NCI-H2029 (cell line): ENCODE data around the gene GLIPR1L2.
"Not testable (repeated sequence)": the region's sequence is repeated elsewhere in the genome, so short reads cannot be mapped to it uniquely, and the experiment has no call there.

Experiments used
- DNase-seq: peaks from one replicate; lab custom pipeline; 2025; lab: John Stamatoyannopoulos, UW

The GLIPR1L2 gene

DNA sequence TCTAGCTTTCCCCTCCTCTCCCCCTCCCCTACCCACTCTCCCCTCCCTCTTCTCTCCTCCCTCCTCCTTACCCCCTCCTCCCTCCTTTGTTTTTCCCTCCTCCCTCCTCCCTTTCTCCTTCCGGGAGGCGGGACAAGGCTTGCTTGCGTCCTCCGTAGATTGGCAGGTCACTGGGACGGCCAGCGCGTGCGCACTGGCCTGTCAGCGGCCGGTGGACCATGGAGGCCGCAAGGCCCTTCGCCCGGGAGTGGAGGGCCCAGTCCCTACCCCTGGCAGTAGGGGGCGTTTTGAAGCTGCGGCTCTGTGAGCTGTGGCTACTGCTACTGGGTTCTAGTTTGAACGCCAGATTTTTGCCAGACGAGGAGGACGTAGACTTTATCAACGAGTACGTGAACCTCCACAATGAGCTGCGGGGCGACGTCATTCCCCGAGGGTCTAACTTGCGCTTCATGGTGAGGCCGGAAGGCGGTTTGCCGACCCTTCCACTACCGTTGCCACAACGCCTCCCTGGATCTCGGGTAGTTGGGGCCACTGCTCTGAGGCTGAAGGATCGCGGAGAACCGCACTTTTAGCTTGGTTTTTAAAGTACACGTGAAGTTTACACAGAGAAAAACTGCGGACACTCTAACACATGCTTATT, at the start of gene GLIPR1L2:
Gene GLIPR1L2 (plus strand): TSS at position 191 of the 640 bp plus-strand sequence. CDS start 28 bp downstream, at position 219.
- peak; percentile 93 for DNase-seq

DNA sequence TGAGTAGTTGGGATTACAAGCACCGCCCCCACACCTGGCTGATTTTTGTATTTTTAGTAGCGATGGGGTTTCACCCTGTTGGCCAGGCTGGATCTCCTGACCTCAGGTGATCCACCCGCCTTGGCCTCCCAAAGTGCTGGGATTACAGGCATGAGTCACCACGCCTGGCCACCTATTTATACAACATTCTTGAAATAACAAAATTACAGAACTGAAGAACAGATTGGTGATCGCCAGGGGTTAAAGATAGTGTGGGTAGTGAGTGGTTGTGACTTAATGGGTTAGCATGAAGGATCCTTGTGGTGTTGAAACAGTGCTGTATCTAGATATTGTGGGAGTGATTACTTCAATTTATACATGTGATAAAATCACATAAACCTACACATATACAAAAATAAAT, 49.0 kb upstream of the GLIPR1L2 start:
- no peak for DNase-seq

DNA sequence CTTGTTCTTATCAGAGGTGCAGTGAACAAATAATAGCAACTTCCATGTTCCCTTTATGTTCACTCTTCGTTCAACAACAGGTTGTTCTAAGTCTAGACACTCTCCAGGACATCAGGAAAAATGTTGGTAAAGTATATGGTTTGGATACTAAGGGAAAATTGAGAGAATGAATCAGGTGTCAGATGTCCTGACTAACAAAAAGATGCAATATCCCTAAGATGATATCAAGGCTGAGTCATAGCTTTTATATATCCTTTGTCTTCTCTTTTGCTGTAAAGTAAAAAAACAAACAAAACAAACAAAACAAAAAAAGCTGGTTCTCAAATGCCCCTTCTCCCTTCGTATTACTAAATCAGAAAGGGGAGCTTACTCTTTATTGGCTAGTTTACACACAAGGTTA, 45.4 kb upstream of the GLIPR1L2 start:
- no peak for DNase-seq

DNA sequence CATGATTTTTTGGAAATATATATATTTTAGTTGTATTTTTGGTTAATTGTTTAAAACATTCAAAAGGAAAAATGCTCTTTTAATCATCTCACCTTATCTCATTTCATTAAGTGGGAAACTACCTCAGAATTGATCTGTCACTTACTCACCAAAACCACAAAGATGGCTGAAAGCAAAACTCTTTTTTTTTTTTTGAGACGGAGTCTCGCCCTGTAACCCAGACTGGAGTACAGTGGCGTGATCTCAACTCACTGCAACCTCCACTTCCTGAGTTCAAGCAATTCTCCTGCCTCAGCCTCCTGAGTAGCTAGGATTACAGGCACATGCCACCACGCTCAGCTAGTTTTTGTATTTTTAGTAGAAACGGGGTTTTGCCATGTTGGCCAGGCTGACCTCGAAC, 44.7 kb upstream of the GLIPR1L2 start:
- DNase-seq = not testable (repeated sequence)

DNA sequence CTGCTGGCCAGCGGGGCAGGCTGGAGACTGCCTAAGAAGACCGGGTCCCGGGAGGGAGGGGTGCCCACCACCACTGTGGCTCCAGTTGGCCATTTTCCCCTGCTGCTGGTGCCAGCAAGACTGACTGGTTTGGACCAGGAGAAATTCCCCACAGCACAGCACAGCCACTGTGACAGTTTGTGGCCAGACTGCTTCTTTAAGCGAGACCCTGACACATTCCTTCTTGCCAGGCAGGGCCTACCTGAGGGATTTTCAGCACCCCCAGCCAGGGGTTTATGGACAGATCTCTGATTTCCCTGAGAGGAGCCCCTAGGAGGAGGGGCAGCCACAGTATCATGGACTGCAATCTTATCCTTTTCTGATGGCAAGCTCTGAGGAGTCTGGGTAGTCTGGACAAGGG, 40.9 kb upstream of the GLIPR1L2 start:
- no peak for DNase-seq

DNA sequence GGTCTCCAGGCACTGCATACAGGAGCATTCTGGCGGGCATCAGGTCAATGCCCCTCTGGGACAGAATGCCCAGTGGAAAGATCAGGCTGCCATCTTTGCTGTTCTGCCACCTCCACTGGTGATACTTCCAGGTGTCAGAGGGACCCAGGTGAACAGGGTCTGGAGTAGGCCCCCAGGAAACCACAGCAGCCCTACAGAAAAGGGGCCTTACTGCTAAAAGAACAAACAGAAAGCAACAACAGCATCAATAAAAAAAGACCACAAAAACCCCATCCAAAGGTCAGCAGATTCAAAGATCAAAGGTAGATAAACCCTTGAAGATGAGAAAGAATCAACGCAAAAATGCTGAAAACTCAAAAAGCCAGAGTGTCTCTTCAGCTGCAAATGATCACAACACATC, 40.5 kb upstream of the GLIPR1L2 start:
- DNase-seq = no peak

GRCh38 chr12:75354011-75354410, 36.9 kb upstream of the GLIPR1L2 start:
- no peak for DNase-seq

GRCh38 chr12:75360920-75361319, 30.0 kb upstream of the GLIPR1L2 start:
- DNase-seq = no peak

- DNase-seq = no peak
These were observed 29.5 kb upstream of the GLIPR1L2 start for GRCh38 chr12:75361408-75361807.

- no peak for DNase-seq
These were observed 26.0 kb upstream of the GLIPR1L2 start for GRCh38 chr12:75364919-75365318.

DNA sequence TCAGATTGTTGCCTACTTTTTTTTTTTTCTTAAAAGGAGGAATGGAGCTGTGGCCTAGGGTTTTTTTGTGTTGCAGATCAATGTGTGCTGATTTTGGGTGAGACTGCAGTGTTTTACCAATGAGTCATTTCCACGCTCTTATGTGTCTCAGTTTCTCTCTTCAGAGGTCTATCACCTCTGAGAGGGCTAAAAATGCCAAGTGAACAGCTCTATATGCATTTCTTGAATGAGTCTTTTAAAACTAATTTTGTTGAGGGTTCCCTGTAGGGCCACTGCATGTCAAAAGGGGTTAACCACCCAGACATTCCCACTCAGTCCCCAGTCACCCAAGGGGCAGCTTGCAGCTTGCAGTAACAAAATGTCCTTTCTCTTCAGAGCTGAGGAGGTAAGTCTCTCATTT, 24.3 kb upstream of the GLIPR1L2 start:
- no peak for DNase-seq

GRCh38 chr12:75374971-75375370, 15.9 kb upstream of the GLIPR1L2 start:
- no peak for DNase-seq

DNA sequence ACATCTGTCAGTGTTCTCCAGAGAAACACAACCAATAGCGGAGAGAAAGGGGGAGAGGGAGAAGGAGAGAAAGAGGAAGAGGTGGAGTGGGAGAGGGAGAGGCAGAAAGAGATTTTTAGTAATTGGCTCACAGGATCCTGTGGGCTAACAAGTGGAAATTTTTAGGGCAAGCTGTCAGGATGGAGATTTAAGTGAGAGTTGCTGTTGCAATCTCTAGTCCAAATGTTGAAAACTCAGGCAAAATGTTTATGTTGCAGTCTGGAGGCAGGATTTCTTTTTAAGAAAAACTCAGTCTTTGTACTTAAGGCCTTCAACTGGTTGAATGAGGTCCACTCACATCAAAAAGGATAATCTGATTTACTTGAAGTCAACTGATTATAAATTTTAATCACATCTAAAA, 12.5 kb upstream of the GLIPR1L2 start:
- DNase-seq = no peak

DNA sequence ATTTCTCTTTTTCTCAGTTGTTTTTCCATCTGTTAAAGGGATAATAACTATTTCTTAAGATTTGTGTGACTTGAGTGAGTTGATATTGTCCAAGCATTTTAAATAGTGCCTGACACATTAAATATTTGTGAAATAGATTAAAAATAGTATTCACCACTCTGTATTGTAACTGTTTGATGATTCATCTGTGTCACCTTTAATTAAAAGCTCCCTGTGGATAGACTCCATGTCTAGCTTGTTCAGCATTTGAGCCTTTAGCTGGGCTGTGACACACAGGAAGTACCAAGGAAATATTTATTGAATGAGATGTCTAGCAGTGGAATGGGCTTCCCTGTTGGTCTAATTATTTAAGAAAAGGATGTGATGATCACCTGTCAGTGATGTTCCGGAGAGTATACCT, 1.8 kb upstream of the GLIPR1L2 start:
- no peak for DNase-seq

DNA sequence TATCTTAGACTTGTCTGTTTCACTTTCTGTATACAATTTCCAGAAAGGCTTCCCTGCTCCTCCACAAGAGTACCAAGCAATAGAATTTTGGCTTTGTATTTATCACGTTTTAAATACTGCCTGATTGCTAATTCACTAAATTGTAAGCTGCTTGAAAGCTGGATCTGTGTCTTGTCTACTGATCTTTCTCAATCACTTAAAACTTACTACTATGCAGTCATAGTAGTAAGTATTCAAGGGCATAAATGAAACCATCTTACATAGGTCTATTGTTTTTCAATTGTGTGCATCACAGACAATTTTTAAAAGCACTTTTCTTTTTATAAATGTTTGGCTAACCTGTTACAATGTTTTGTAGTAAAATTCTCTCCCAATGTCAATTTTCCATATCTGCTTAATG, 1.2 kb upstream of the GLIPR1L2 start:
- no peak for DNase-seq

DNA sequence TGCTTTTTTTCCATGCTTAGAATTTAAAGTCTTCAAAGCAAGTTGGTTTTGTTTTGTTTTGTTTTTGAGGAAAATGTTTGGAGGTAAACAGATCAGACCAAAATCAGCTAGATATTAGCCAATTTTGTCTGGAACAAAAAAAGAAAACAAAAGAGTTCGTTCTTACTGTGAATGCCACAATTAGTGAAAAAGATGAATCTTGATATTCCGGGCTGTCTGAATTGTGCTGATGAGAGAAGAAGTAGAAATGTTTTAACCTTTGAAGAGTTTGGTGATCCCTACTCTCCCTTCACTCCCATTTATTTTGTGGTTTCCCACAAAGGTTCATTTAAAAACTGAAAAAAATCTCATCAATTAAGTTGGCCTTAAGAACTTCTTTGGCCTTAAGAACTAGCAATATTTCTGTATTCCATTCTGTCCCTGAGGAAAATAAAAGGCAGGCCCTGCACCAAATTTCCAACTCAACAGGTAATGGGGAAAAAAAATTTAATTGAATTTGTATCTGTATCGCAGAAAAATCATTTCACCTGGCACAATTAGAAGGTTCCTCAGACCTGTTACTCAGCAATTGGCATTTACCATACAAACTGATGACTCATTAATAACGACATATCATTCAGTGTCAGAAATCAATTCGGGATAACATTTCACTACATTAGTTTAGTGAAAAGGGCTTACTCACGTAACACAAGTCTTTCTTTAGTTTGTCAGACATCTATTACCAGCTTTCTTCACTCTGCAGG, 562 bp upstream of the GLIPR1L2 start:
- no peak for DNase-seq

GRCh38 chr12:75404231-75404630, 13.3 kb downstream of the GLIPR1L2 start:
- no peak for DNase-seq

GRCh38 chr12:75407683-75408082, 16.8 kb downstream of the GLIPR1L2 start:
- DNase-seq = no peak

DNA sequence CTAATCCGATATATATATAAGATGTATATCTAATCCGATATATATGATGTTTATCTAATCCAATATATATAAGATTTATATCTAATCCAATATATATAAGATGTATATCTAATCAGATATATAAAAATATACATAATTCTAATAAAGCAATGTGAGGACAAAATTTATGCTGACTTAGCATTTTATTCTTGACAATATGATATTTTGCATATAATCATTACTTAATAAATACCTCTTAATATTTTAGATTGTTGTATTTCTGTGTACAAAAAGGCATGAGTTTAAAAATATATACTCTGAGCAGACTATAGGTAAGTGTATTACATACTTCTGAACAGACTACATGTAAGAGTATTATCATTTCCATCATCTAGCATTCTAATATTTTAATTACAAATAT, 18.9 kb downstream of the GLIPR1L2 start:
- DNase-seq = no peak

DNA sequence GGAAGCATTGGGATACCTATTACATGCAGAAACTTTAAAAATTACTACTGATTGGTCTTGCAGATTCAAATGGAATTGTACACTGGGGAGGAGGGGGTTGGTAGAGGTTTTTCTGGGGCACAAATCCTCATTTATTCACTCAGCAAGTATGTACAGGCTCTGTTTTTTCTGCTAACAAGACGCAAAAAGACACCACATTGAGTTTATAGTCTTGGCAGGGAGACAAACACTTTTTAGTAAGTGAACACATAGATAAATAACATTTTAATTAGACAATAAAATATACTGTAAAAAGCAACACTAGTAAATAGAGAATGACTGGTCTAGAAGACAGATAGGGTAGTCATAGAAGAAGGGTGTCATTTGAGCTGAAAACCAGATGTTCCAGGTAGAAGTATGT, 23.8 kb downstream of the GLIPR1L2 start:
- DNase-seq = no peak

GRCh38 chr12:75419841-75420240, 29.0 kb downstream of the GLIPR1L2 start:
- no peak for DNase-seq

GRCh38 chr12:75427491-75427890, 36.6 kb downstream of the GLIPR1L2 start:
- no peak for DNase-seq

DNA sequence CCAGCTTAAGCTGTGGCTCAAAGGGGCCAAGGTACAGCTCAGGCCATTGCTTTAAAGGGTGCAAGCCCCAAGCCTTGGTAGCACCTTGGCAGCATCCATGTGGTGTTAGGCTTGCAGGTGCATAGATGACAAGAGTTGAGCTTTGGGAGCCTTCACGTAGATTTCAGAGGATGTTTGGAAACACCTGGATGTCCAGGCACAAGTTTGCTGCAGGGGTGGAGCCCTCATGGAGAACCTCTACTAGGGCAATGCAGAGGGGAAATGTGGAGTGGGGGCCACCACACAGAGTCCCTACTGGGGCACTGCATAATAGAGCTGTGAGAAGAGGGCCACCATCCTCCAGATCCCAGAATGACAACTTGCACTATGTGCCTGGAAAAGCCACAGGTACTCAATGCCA, 37.9 kb downstream of the GLIPR1L2 start:
- no peak for DNase-seq

- no peak for DNase-seq
These were observed 42.0 kb downstream of the GLIPR1L2 start for GRCh38 chr12:75432924-75433323.
